Measurements from ENCODE around the gene HSDL2.
"Not testable (repeated sequence)": the region's sequence is repeated elsewhere in the genome, so short reads cannot be mapped to it uniquely, and the experiment has no call there.

Gene HSDL2

GRCh38 chr9:112380102-112380824 is at the start of gene HSDL2:
Gene HSDL2 (plus strand): TSS chr9:112380108. CDS start chr9:112380164, 56 bp downstream.
- no peak for DNase-seq

- no peak for DNase-seq
These were observed 48.3 kb upstream of the HSDL2 start for GRCh38 chr9:112331674-112331952.

GRCh38 chr9:112332214-112332613 is 47.7 kb upstream of the HSDL2 start:
- DNase-seq, result no peak

- no peak for DNase-seq
These were observed 47.3 kb upstream of the HSDL2 start for GRCh38 chr9:112332674-112332976.

GRCh38 chr9:112332977-112333638 is 46.8 kb upstream of the HSDL2 start, which contains the start of gene PTBP3:
Gene PTBP3 (minus strand): TSS chr9:112333619. CDS start chr9:112297865, 35,754 bp downstream.
- peak; percentile 78 for DNase-seq

GRCh38 chr9:112333639-112334431 is 46.1 kb upstream of the HSDL2 start:
- DNase-seq, result peak; percentile 96

- no peak for DNase-seq
These were observed 45.5 kb upstream of the HSDL2 start for GRCh38 chr9:112334432-112334841.

- DNase-seq, result no peak
These were observed 42.4 kb upstream of the HSDL2 start for GRCh38 chr9:112337547-112337946.

GRCh38 chr9:112338561-112338960 is 41.3 kb upstream of the HSDL2 start:
- DNase-seq, result no peak

GRCh38 chr9:112339886-112340285 is 40.0 kb upstream of the HSDL2 start:
- DNase-seq, result no peak

GRCh38 chr9:112341730-112342129 is 38.2 kb upstream of the HSDL2 start:
- no peak for DNase-seq

GRCh38 chr9:112348257-112349007 is 31.5 kb upstream of the HSDL2 start:
- DNase-seq, result no peak

- no peak for DNase-seq
These were observed 30.9 kb upstream of the HSDL2 start for GRCh38 chr9:112349008-112349333.

- DNase-seq, result no peak
These were observed 28.7 kb upstream of the HSDL2 start for GRCh38 chr9:112351184-112351583.

- DNase-seq, result no peak
These were observed 27.7 kb upstream of the HSDL2 start for GRCh38 chr9:112352209-112352608.

GRCh38 chr9:112354081-112354743 is 25.7 kb upstream of the HSDL2 start:
- DNase-seq, result no peak

GRCh38 chr9:112355427-112355897 is 24.4 kb upstream of the HSDL2 start:
- DNase-seq, result no peak

GRCh38 chr9:112360047-112360804 is 19.7 kb upstream of the HSDL2 start:
- no peak for DNase-seq

- DNase-seq, result no peak
These were observed 18.3 kb upstream of the HSDL2 start for GRCh38 chr9:112361601-112362000.

- DNase-seq, result no peak
These were observed 15.1 kb upstream of the HSDL2 start for GRCh38 chr9:112364761-112365160.

GRCh38 chr9:112365257-112365656 is 14.7 kb upstream of the HSDL2 start:
- DNase-seq, result not testable (repeated sequence)

- no peak for DNase-seq
These were observed 13.3 kb upstream of the HSDL2 start for GRCh38 chr9:112366591-112366990.
